GM23338 (cell line): ENCODE data around the gene ANKRD55. TPM values are rescaled to one million over a fixed set of nuclear protein-coding genes. Genes with fewer than 3 reads are reported as not detected.

Experiments used
- ATAC-seq: fragments of 200-7000 bp; cut with Tn5 transposase; 3 replicates; pipeline ENCODE4 v1.9.1; 2020
- DNase-seq: peaks from one replicate; pipeline ENCODE4 v3.0.0-alpha.2; 2015; ENCODE audit warnings: low spot score
- H2AFZ ChIP-seq: fragments of 200-600 bp; sonication (generic); 2 replicates; pipeline ENCODE4 v1.8.0; 2016; ENCODE audit warnings: antibody characterized with exemption, mild to moderate bottlenecking, moderate library complexity
- H3F3A ChIP-seq: fragments of 200-600 bp; sonication (generic); replicated peaks from 2 replicates; pipeline ENCODE4 v1.8.0; 2017; ENCODE audit warnings: antibody characterized with exemption, mixed run types, low read depth
- H3K27ac ChIP-seq: fragments of 200-600 bp; sonication (generic); 2 replicates; pipeline ENCODE4 v1.6.1; 2016; ENCODE audit warnings: low read depth
- H3K27me3 ChIP-seq: fragments of 200-600 bp; sonication (generic); 2 replicates; pipeline ENCODE4 v1.8.0; 2016; ENCODE audit warnings: mild to moderate bottlenecking, mixed run types, moderate library complexity; ENCODE audit not compliant: insufficient read depth
- H3K36me3 ChIP-seq: fragments of 200-600 bp; sonication (generic); 2 replicates; pipeline ENCODE4 v1.8.0; 2016; ENCODE audit warnings: mild to moderate bottlenecking; ENCODE audit not compliant: insufficient read depth
- H3K4me1 ChIP-seq: fragments of 200-600 bp; sonication (generic); 2 replicates; pipeline ENCODE4 v1.8.0; 2016; ENCODE audit warnings: mild to moderate bottlenecking, moderate library complexity; ENCODE audit not compliant: insufficient read depth
- H3K4me2 ChIP-seq: fragments of 200-600 bp; sonication (generic); 2 replicates; pipeline ENCODE4 v1.7.1; 2017; ENCODE audit warnings: mixed run types
- H3K4me3 ChIP-seq: fragments of 200-600 bp; sonication (generic); 2 replicates; pipeline ENCODE4 v1.6.1; 2016; ENCODE audit warnings: mixed run types
- H3K79me2 ChIP-seq: fragments of 200-600 bp; sonication (generic); replicated peaks from 2 replicates; pipeline ENCODE4 v1.8.0; 2017; ENCODE audit warnings: mild to moderate bottlenecking; ENCODE audit not compliant: insufficient read depth
- H3K9me2 ChIP-seq: fragments of 200-600 bp; sonication (generic); 2 replicates; pipeline ENCODE4 v1.8.0; 2017; ENCODE audit not compliant: insufficient read depth
- H4K20me1 ChIP-seq: fragments of 200-600 bp; sonication (generic); replicated peaks from 2 replicates; pipeline ENCODE4 v1.8.0; 2017; ENCODE audit warnings: mild to moderate bottlenecking; ENCODE audit not compliant: insufficient read depth
- H3K27ac Mint-ChIP-seq: 2 replicates; pipeline ENCODE4 v1.8.0; 2020; ENCODE audit warnings: inconsistent platforms, mild to moderate bottlenecking, moderate library complexity, mixed read lengths
- H3K27me3 Mint-ChIP-seq: 3 replicates; pipeline ENCODE4 v1.8.0; 2022; ENCODE audit warnings: low read depth, mild to moderate bottlenecking, moderate library complexity, mixed read lengths, inconsistent platforms; ENCODE audit not compliant: insufficient read depth, poor library complexity
- H3K36me3 Mint-ChIP-seq: 3 replicates; pipeline ENCODE4 v1.8.0; 2021; ENCODE audit warnings: low read depth, mild to moderate bottlenecking, inconsistent platforms, moderate library complexity, mixed read lengths
- H3K4me1 Mint-ChIP-seq: 3 replicates; pipeline ENCODE4 v1.8.0; 2020; ENCODE audit warnings: mild to moderate bottlenecking, inconsistent platforms, mixed read lengths
- H3K4me3 Mint-ChIP-seq: 3 replicates; pipeline ENCODE4 v1.8.0; 2021; ENCODE audit warnings: moderate library complexity, mild to moderate bottlenecking, inconsistent platforms, mixed read lengths
- H3K9me3 Mint-ChIP-seq: 3 replicates; pipeline ENCODE4 v1.8.0; 2020; ENCODE audit warnings: moderate library complexity, mild to moderate bottlenecking, inconsistent platforms, mixed read lengths
- CREB1 ChIP-seq: fragments of 250-450 bp; sonication (Bioruptor Pico); IDR thresholded peaks from 2 replicates; pipeline ENCODE4 v1.5.0; 2020; ENCODE audit warnings: low read depth, mild to moderate bottlenecking, moderate library complexity
- ETS1 ChIP-seq: IDR thresholded peaks from 2 replicates; pipeline ENCODE4 v1.6.1; 2016; ENCODE audit warnings: antibody characterized with exemption
- EZH2 ChIP-seq: fragments of 200-600 bp; sonication (generic); IDR thresholded peaks from one replicate; pipeline ENCODE4 v1.8.0; 2017; ENCODE audit warnings: antibody characterized with exemption, mild to moderate bottlenecking, low read depth; ENCODE audit not compliant: unreplicated experiment
- JUNB ChIP-seq: IDR thresholded peaks from one replicate; pipeline ENCODE4 v1.6.1; 2016; ENCODE audit warnings: antibody characterized with exemption; ENCODE audit not compliant: unreplicated experiment
- NANOG ChIP-seq: IDR thresholded peaks from 2 replicates; pipeline ENCODE4 v1.6.1; 2016; ENCODE audit warnings: antibody characterized with exemption, borderline replicate concordance
- ZNF114 ChIP-seq: fragments of 250-450 bp; sonication (Bioruptor Pico); IDR thresholded peaks from 2 replicates; pipeline ENCODE4 v1.5.0; 2020; ENCODE audit warnings: mild to moderate bottlenecking, moderate library complexity
- ZNF331 ChIP-seq: fragments of 250-450 bp; sonication (Bioruptor Pico); IDR thresholded peaks from 2 replicates; pipeline ENCODE4 v1.5.0; 2020; ENCODE audit warnings: low read depth, mild to moderate bottlenecking, moderate library complexity
- polyA plus RNA-seq: library from polyadenylated mRNA; unstranded; fragments of >200 nt; fragmentation: Nextera tagmentation; extraction: Ambion mirVana; gene quantifications from 2 replicates; pipeline ENCODE4 v1.2.1, GENCODE V29; 2016
- total RNA-seq: library from RNA; depleted of rRNA; stranded (reverse); fragments of >200 nt; shearing (Covaris generic); gene quantifications from 2 replicates; pipeline ENCODE4 v1.2.3, GENCODE V29; 2014
- TF ChIP-seq, protein P1 (sequence below): IDR thresholded peaks from one replicate; pipeline ENCODE4 v1.6.1; 2018; ENCODE audit warnings: antibody characterized with exemption; ENCODE audit not compliant: unreplicated experiment
- TF ChIP-seq, protein P2 (sequence below): fragments of 250-450 bp; sonication (Bioruptor Pico); IDR thresholded peaks from 2 replicates; pipeline ENCODE4 v1.5.0; 2020; ENCODE audit warnings: mild to moderate bottlenecking, moderate library complexity

The ANKRD55 gene
- total and polyA plus RNA-seq, 2 experiments from 2014 or later = not detected

DNA sequence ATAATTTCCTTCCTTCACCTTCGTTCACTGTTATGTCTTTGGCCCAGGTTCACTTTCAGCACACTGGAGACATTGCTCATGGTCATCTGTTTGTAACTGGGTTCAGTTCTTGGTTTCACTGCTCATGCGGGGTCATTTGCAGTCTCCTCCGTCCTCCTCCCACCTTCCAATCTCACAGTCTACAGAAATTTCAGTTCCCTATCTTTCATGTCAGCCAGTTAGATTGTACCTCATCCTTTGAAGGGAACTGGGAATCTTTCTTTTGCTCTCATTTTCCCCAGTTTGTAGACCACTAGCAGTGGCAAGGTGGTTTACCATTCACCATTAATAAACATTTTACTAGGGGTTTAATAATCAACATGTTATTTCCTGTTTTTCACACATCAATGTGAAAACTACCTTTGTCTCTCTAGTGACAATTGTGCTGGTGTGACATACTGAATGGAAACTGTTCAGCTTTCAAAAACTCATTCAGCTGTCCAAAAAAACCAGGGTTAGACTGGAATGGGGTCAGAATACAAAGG, 137.5 kb downstream of the ANKRD55 start:
- TF ChIP-seq ZNF114 = no peak
- TF ChIP-seq ETS1 = no peak
- no peak for TF ChIP-seq NANOG
- TF ChIP-seq CREB1 (CRISPR knock-in tag) = no peak
- TF ChIP-seq JUNB = no peak
- TF ChIP-seq, protein P1, sequence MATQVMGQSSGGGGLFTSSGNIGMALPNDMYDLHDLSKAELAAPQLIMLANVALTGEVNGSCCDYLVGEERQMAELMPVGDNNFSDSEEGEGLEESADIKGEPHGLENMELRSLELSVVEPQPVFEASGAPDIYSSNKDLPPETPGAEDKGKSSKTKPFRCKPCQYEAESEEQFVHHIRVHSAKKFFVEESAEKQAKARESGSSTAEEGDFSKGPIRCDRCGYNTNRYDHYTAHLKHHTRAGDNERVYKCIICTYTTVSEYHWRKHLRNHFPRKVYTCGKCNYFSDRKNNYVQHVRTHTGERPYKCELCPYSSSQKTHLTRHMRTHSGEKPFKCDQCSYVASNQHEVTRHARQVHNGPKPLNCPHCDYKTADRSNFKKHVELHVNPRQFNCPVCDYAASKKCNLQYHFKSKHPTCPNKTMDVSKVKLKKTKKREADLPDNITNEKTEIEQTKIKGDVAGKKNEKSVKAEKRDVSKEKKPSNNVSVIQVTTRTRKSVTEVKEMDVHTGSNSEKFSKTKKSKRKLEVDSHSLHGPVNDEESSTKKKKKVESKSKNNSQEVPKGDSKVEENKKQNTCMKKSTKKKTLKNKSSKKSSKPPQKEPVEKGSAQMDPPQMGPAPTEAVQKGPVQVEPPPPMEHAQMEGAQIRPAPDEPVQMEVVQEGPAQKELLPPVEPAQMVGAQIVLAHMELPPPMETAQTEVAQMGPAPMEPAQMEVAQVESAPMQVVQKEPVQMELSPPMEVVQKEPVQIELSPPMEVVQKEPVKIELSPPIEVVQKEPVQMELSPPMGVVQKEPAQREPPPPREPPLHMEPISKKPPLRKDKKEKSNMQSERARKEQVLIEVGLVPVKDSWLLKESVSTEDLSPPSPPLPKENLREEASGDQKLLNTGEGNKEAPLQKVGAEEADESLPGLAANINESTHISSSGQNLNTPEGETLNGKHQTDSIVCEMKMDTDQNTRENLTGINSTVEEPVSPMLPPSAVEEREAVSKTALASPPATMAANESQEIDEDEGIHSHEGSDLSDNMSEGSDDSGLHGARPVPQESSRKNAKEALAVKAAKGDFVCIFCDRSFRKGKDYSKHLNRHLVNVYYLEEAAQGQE = no peak
- TF ChIP-seq, protein P2, sequence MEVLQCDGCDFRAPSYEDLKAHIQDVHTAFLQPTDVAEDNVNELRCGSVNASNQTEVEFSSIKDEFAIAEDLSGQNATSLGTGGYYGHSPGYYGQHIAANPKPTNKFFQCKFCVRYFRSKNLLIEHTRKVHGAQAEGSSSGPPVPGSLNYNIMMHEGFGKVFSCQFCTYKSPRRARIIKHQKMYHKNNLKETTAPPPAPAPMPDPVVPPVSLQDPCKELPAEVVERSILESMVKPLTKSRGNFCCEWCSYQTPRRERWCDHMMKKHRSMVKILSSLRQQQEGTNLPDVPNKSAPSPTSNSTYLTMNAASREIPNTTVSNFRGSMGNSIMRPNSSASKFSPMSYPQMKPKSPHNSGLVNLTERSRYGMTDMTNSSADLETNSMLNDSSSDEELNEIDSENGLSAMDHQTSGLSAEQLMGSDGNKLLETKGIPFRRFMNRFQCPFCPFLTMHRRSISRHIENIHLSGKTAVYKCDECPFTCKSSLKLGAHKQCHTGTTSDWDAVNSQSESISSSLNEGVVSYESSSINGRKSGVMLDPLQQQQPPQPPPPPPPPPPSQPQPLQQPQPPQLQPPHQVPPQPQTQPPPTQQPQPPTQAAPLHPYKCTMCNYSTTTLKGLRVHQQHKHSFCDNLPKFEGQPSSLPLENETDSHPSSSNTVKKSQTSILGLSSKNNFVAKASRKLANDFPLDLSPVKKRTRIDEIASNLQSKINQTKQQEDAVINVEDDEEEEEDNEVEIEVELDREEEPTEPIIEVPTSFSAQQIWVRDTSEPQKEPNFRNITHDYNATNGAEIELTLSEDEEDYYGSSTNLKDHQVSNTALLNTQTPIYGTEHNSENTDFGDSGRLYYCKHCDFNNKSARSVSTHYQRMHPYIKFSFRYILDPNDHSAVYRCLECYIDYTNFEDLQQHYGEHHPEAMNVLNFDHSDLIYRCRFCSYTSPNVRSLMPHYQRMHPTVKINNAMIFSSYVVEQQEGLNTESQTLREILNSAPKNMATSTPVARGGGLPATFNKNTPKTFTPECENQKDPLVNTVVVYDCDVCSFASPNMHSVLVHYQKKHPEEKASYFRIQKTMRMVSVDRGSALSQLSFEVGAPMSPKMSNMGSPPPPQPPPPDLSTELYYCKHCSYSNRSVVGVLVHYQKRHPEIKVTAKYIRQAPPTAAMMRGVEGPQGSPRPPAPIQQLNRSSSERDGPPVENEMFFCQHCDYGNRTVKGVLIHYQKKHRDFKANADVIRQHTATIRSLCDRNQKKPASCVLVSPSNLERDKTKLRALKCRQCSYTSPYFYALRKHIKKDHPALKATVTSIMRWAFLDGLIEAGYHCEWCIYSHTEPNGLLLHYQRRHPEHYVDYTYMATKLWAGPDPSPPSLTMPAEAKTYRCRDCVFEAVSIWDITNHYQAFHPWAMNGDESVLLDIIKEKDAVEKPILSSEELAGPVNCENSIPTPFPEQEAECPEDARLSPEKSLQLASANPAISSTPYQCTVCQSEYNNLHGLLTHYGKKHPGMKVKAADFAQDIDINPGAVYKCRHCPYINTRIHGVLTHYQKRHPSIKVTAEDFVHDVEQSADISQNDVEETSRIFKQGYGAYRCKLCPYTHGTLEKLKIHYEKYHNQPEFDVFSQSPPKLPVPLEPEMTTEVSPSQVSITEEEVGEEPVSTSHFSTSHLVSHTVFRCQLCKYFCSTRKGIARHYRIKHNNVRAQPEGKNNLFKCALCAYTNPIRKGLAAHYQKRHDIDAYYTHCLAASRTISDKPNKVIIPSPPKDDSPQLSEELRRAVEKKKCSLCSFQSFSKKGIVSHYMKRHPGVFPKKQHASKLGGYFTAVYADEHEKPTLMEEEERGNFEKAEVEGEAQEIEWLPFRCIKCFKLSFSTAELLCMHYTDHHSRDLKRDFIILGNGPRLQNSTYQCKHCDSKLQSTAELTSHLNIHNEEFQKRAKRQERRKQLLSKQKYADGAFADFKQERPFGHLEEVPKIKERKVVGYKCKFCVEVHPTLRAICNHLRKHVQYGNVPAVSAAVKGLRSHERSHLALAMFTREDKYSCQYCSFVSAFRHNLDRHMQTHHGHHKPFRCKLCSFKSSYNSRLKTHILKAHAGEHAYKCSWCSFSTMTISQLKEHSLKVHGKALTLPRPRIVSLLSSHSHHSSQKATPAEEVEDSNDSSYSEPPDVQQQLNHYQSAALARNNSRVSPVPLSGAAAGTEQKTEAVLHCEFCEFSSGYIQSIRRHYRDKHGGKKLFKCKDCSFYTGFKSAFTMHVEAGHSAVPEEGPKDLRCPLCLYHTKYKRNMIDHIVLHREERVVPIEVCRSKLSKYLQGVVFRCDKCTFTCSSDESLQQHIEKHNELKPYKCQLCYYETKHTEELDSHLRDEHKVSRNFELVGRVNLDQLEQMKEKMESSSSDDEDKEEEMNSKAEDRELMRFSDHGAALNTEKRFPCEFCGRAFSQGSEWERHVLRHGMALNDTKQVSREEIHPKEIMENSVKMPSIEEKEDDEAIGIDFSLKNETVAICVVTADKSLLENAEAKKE = no peak
- TF ChIP-seq EZH2 = no peak
- TF ChIP-seq ZNF331 (CRISPR knock-in tag) = no peak
- Mint-ChIP-seq H3K4me3 (no peak overlapping the region), H3K4me1 (no peaks in the 10 kb centered on the region), H3K36me3 (no peaks in the 10 kb centered on the region), H3K9me3 (no peaks in the 10 kb centered on the region), H3K27ac (no peak overlapping the region), H3K27me3 (peaks cover 1% of the 10 kb centered on the region)
- H2AFZ ChIP-seq = no peak overlapping the region
- no peak overlapping the region for H3K27ac ChIP-seq
- no peak for ATAC-seq
- H4K20me1 ChIP-seq = no peaks in the 10 kb centered on the region
- no peaks in the 10 kb centered on the region for H3K79me2 ChIP-seq
- no peaks in the 10 kb centered on the region for H3K9me2 ChIP-seq
- DNase-seq = no peak
- no peaks in the 10 kb centered on the region for H3K36me3 ChIP-seq
- H3K4me3 ChIP-seq = no peak overlapping the region
- H3F3A ChIP-seq = no peaks in the 10 kb centered on the region
- no peak overlapping the region for H3K4me2 ChIP-seq
- no peaks in the 10 kb centered on the region for H3K27me3 ChIP-seq
- H3K4me1 ChIP-seq = no peaks in the 10 kb centered on the region
